IMR-90 (cell line): Measurements from ENCODE around the gene C1orf56. TPM values are rescaled to one million over a fixed set of nuclear protein-coding genes. Genes with fewer than 3 reads are reported as not detected.

Source experiments
- ATAC-seq: fragments of 200-7000 bp; cut with Tn5 transposase; 2 replicates; pipeline ENCODE4 v1.9.1; 2020; ENCODE audit warnings: low read depth, mild to moderate bottlenecking, moderate library complexity
- BruUV-seq: library from RNA; stranded (reverse); fragments of 400-500 nt; replicated peaks from 2 replicates; lab custom pipeline; 2021; lab: Mats Ljungman, UMichigan
- CTCF ChIA-PET: fragments of 300-600 bp; formaldehyde crosslinking; extraction: SDS; loops from one replicate; lab custom pipeline; 2021; ENCODE audit warnings: antibody characterized with exemption; lab: Yijun Ruan, JAX
- POLR2A ChIA-PET: fragments of 300-600 bp; sonication (Branson Sonifier 250); formaldehyde crosslinking; loops from one replicate; lab custom pipeline; 2022; ENCODE audit warnings: antibody characterized with exemption; ENCODE audit not compliant: unreplicated experiment; lab: Charles Lee
- DNase-seq: peaks from one replicate; pipeline ENCODE4 v3.0.0; 2013
- H2AFZ ChIP-seq: replicated peaks from 2 replicates; pipeline ENCODE3; 2013; ENCODE audit warnings: low read length, mild to moderate bottlenecking; ENCODE audit not compliant: poor library complexity
- H2AK5ac ChIP-seq: 2 replicates; pipeline ENCODE4 v1.6.1; 2013; ENCODE audit warnings: low read depth, low read length, inconsistent platforms
- H2AK9ac ChIP-seq: replicated peaks from 2 replicates; pipeline ENCODE3; 2013; ENCODE audit warnings: mild to moderate bottlenecking, low read depth, low read length, moderate library complexity; ENCODE audit not compliant: poor library complexity
- H2BK120ac ChIP-seq: 2 replicates; pipeline ENCODE4 v1.6.1; 2013; ENCODE audit warnings: low read depth, low read length, inconsistent platforms
- H2BK15ac ChIP-seq: 3 replicates; pipeline ENCODE4 v1.6.1; 2013; ENCODE audit warnings: low read depth, low read length, inconsistent platforms
- H2BK20ac ChIP-seq: 2 replicates; pipeline ENCODE4 v1.6.1; 2013; ENCODE audit warnings: low read depth, mild to moderate bottlenecking, inconsistent platforms, low read length, moderate library complexity
- H2BK5ac ChIP-seq: 2 replicates; pipeline ENCODE4 v1.6.1; 2013; ENCODE audit warnings: mild to moderate bottlenecking, low read depth, low read length, inconsistent platforms; ENCODE audit not compliant: poor library complexity, severe bottlenecking
- H3K14ac ChIP-seq: replicated peaks from 2 replicates; pipeline ENCODE4 v1.6.1; 2013; ENCODE audit warnings: low read depth, low read length, inconsistent platforms
- H3K18ac ChIP-seq: 2 replicates; pipeline ENCODE4 v1.6.1; 2013; ENCODE audit warnings: low read depth, low read length, control low read depth
- H3K23ac ChIP-seq: 2 replicates; pipeline ENCODE4 v1.6.1; 2013; ENCODE audit warnings: low read depth, low read length, inconsistent platforms
- H3K27ac ChIP-seq: 2 replicates; pipeline ENCODE4 v1.5.1; 2013; ENCODE audit warnings: mild to moderate bottlenecking, control low read depth, low read length; ENCODE audit not compliant: insufficient read depth
- H3K27me3 ChIP-seq: 2 replicates; pipeline ENCODE4 v1.6.1; 2013; ENCODE audit warnings: low read length; ENCODE audit not compliant: control insufficient read depth, insufficient read depth
- H3K36me3 ChIP-seq: 2 replicates; pipeline ENCODE4 v1.6.1; 2013; ENCODE audit warnings: low read length, mixed read lengths; ENCODE audit not compliant: control insufficient read depth, insufficient read depth
- H3K4ac ChIP-seq: 2 replicates; pipeline ENCODE4 v1.6.1; 2013; ENCODE audit warnings: low read depth, low read length, inconsistent platforms
- H3K4me1 ChIP-seq: 2 replicates; pipeline ENCODE4 v1.6.1; 2013; ENCODE audit warnings: low read length, mixed read lengths; ENCODE audit not compliant: control insufficient read depth, insufficient read depth
- H3K4me2 ChIP-seq: 2 replicates; pipeline ENCODE4 v1.6.1; 2013; ENCODE audit warnings: low read depth, mild to moderate bottlenecking, control low read depth, low read length, moderate library complexity
- H3K4me3 ChIP-seq: 2 replicates; pipeline ENCODE4 v1.5.1; 2013; ENCODE audit warnings: low read depth, mild to moderate bottlenecking, control low read depth, low read length, moderate library complexity; ENCODE audit not compliant: insufficient read depth
- H3K56ac ChIP-seq: 2 replicates; pipeline ENCODE4 v1.6.1; 2013; ENCODE audit warnings: low read length, inconsistent platforms; ENCODE audit not compliant: insufficient read depth; ENCODE audit errors: extremely low read depth
- H3K79me1 ChIP-seq, 2 experiments: 2 replicates each; pipeline ENCODE4 v1.6.1; 2013; ENCODE audit warnings: low read length in 2 of 2, inconsistent platforms in 1 of 2, low read depth in 1 of 2
- H3K9ac ChIP-seq: 2 replicates; pipeline ENCODE4 v1.6.1; 2013; ENCODE audit warnings: low read depth, low read length, control low read depth
- H3K9me1 ChIP-seq: 2 replicates; pipeline ENCODE4 v1.6.1; 2013; ENCODE audit warnings: low read length, inconsistent platforms; ENCODE audit not compliant: insufficient read depth
- H3K9me3 ChIP-seq: 2 replicates; pipeline ENCODE4 v1.6.1; 2013; ENCODE audit warnings: low read length; ENCODE audit not compliant: control insufficient read depth, insufficient read depth
- H4K20me1 ChIP-seq: 2 replicates; pipeline ENCODE4 v1.6.1; 2013; ENCODE audit warnings: low read length, inconsistent platforms; ENCODE audit not compliant: insufficient read depth
- H4K5ac ChIP-seq: 2 replicates; pipeline ENCODE4 v1.6.1; 2013; ENCODE audit warnings: mild to moderate bottlenecking, low read depth, low read length, control low read depth
- H4K8ac ChIP-seq, 2 experiments: 2 replicates each; pipeline ENCODE4 v1.6.1; 2013; ENCODE audit warnings: low read depth in 2 of 2, low read length in 2 of 2, control low read depth in 1 of 2, inconsistent platforms in 1 of 2
- H4K91ac ChIP-seq: 2 replicates; pipeline ENCODE4 v1.6.1; 2013; ENCODE audit warnings: low read depth, low read length, inconsistent platforms; ENCODE audit not compliant: insufficient read depth
- CHD1 ChIP-seq: IDR thresholded peaks from 2 replicates; pipeline ENCODE4 v1.6.1; 2012; ENCODE audit warnings: low read depth, low read length, improper control_type of control experiment
- POLR2A ChIP-seq: IDR thresholded peaks from 2 replicates; pipeline ENCODE4 v1.6.1; 2012; ENCODE audit warnings: mild to moderate bottlenecking, low read depth, low read length
- WGBS, 2 experiments: methylation state at CpG; one replicate each; pipeline versions ENCODE4 v1.1.5 to v1.1.7; 2013; ENCODE audit warnings: missing lambda C conversion rate in 2 of 2; ENCODE audit not compliant: insufficient read length in 1 of 2; ENCODE audit errors: extremely low coverage in 2 of 2; 5-methylcytosine and 5-hydroxymethylcytosine counted together
- dilution Hi-C: fragments of 300-500 bp; cut with HindIII; formaldehyde crosslinking; loops from one replicate; pipeline ENCODE4 v1.14.3; 2018; ENCODE audit warnings: low sequenced_read_pairs; ENCODE audit not compliant: unreplicated experiment
- in situ Hi-C: fragments of 300-500 bp; cut with MboI; formaldehyde crosslinking; loops from 3 replicates; pipeline ENCODE4 v1.14.3; 2019; ENCODE audit warnings: low sequenced_read_pairs, inconsistent platforms, mixed read lengths
- intact Hi-C: fragments of 100-400 bp; cut with micrococcal nuclease; formaldehyde crosslinking; loops from 2 replicates; pipeline ENCODE4 v1.10.0; 2022
- polyA plus RNA-seq, 3 experiments: library from polyadenylated mRNA; depleted of rRNA; stranded (reverse); fragments of >200 nt; gene quantifications; 2 replicates each; pipeline ENCODE4 v1.2.3, GENCODE V29; 2012; ENCODE audit warnings: low replicate concordance in 1 of 3
- total RNA-seq: library from RNA; depleted of rRNA; stranded (reverse); fragments of >200 nt; gene quantifications from 2 replicates; pipeline ENCODE4 v1.2.3, GENCODE V29; 2012
- TF ChIP-seq, protein P1 (sequence below): fragments of 150-350 bp; IDR thresholded peaks from 2 replicates; pipeline ENCODE4 v1.6.1; 2016; ENCODE audit warnings: low read depth, mild to moderate bottlenecking, low read length, moderate library complexity, borderline replicate concordance

Gene C1orf56
- total and polyA plus RNA-seq, 2 of the 4 experiments (the other 2 are of a cell fraction), result 0.54 to 1.2 TPM

DNA sequence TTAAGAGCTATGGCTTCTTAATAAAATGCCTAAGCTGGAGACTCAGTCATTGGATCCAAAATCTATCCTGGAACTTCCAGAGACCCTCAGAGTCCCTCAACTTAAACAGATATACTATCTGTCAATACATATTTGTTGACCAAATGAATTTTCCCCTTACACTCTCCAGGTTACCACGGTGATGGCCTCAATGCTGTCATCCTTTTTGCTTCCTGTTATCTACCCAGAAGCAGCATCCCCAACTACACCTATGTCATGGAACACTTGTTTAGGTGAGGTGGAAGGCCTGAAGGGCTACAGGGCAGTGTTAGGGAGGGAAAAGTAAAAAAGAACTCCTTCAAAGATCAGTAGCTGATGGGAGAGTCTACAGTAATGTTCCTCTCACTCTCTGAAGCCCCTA is 4.4 kb upstream of the C1orf56 start:
- CTCF ChIA-PET, result no interaction called here
- WGBS, 2 experiments, result no CpG with 5 or more reads among the region's 1 CpG
- H3K36me3 ChIP-seq, result no peaks in the 10 kb centered on the region
- dilution Hi-C loops, result no loop called here
- no peak overlapping the region for H2AFZ ChIP-seq
- H2BK20ac ChIP-seq, result no peak overlapping the region
- peaks cover 0 to 4% of the 10 kb centered on the region in 2 experiments; a peak in 2 of 4 replicates for H3K79me1 ChIP-seq
- H3K9me3 ChIP-seq, result no peaks in the 10 kb centered on the region
- H3K23ac ChIP-seq, result no peak overlapping the region
- ATAC-seq (no peak), DNase-seq (no peak)
- H2AK5ac ChIP-seq, result no peak overlapping the region
- no peak overlapping the region for H3K4ac ChIP-seq
- TF ChIP-seq CHD1 (no peak), POLR2A (no peak)
- TF ChIP-seq, protein P1, sequence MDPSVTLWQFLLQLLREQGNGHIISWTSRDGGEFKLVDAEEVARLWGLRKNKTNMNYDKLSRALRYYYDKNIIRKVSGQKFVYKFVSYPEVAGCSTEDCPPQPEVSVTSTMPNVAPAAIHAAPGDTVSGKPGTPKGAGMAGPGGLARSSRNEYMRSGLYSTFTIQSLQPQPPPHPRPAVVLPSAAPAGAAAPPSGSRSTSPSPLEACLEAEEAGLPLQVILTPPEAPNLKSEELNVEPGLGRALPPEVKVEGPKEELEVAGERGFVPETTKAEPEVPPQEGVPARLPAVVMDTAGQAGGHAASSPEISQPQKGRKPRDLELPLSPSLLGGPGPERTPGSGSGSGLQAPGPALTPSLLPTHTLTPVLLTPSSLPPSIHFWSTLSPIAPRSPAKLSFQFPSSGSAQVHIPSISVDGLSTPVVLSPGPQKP, result no peak
- H3K27ac ChIP-seq, result no peak overlapping the region
- no peak overlapping the region for H4K5ac ChIP-seq
- in situ Hi-C loops, result no loop called here
- H3K4me1 ChIP-seq, result peaks cover 2% of the 10 kb centered on the region
- no peaks in the 10 kb centered on the region for H3K9me1 ChIP-seq
- no peak overlapping the region for H3K56ac ChIP-seq
- intact Hi-C loops, result no loop called here
- H2BK5ac ChIP-seq, result no peak overlapping the region
- no peak overlapping the region for H2BK120ac ChIP-seq
- no peak overlapping the region for H4K8ac ChIP-seq
- H3K27me3 ChIP-seq, result no peaks in the 10 kb centered on the region
- H4K20me1 ChIP-seq, result no peaks in the 10 kb centered on the region
- no peak overlapping the region for H2BK15ac ChIP-seq
- H4K91ac ChIP-seq, result no peak overlapping the region
- H3K9ac ChIP-seq, result no peak overlapping the region
- H3K4me3 ChIP-seq, result no peak overlapping the region
- no TSS peak for BruUV-seq
- no peak overlapping the region for H3K18ac ChIP-seq
- no peak overlapping the region for H2AK9ac ChIP-seq
- H3K4me2 ChIP-seq, result no peak overlapping the region
- H3K14ac ChIP-seq, result no peak overlapping the region
- POLR2A ChIA-PET, result no interaction called here
